K562 (cell line): ENCODE data around the gene POLR3H. TPM values are rescaled to one million over a fixed set of nuclear protein-coding genes. Genes with fewer than 3 reads are reported as not detected.

Experiments
- ATAC-seq: fragments of 200-7000 bp; cut with Tn5 transposase; 3 replicates; pipeline ENCODE4 v1.9.1; 2020; ENCODE audit warnings: moderate library complexity
- BruUV-seq: library from RNA; stranded (reverse); fragments of 400-500 nt; replicated peaks from 2 replicates; lab custom pipeline; 2021; lab: Mats Ljungman, UMichigan
- CTCF ChIA-PET: fragments of 300-600 bp; formaldehyde crosslinking; extraction: SDS; loops from one replicate; lab custom pipeline; 2021; ENCODE audit warnings: low intra/inter-chr PET ratio; lab: Yijun Ruan, JAX
- POLR2A ChIA-PET: fragments of 300-600, 350-650 bp; sonication (Branson Sonifier 250); formaldehyde crosslinking; extraction: SDS; loops from one replicate; lab custom pipeline; 2021; ENCODE audit warnings: antibody characterized with exemption, inconsistent platforms; lab: Yijun Ruan, JAX
- DNase-seq, 4 experiments: peaks; one replicate each; pipeline versions ENCODE4 v3.0.0 to v3.0.0-alpha.2; 2011 to 2018; ENCODE audit warnings: low spot score in 3 of 4, mixed read lengths in 3 of 4; ENCODE audit errors: extremely low read depth in 1 of 4
- FAIRE-seq: peaks from 2 replicates; lab custom pipeline; 2011; peaks lifted over from hg19 to GRCh38; lab: Jason Lieb, UNC
- H2AFZ ChIP-seq: 2 replicates; pipeline ENCODE4 v1.6.0; 2011; ENCODE audit warnings: low read depth, low read length, control low read depth, inconsistent platforms
- H3K27ac ChIP-seq: fragments of 200-600 bp; 3 replicates; pipeline ENCODE4 v1.8.0; 2011; ENCODE audit warnings: low read depth, mild to moderate bottlenecking, control low read depth, inconsistent platforms, low read length, moderate library complexity, mixed read lengths; ENCODE audit errors: extremely low read depth
- H3K27me3 ChIP-seq, 2 experiments: fragments of 300-600 bp in 1 of 2; 2 replicates in 1 of 2; 3 replicates in 1 of 2; pipeline versions ENCODE4 v1.6.0 to v1.8.0; 2011; ENCODE audit warnings: inconsistent platforms in 2 of 2, low read length in 2 of 2, mild to moderate bottlenecking in 1 of 2, mixed read lengths in 1 of 2, moderate library complexity in 1 of 2; ENCODE audit not compliant: control insufficient read depth in 2 of 2, insufficient read depth in 2 of 2
- H3K36me3 ChIP-seq: fragments of 300-600 bp; 3 replicates; pipeline ENCODE4 v1.8.0; 2011; ENCODE audit warnings: mild to moderate bottlenecking, low read length, inconsistent platforms; ENCODE audit not compliant: control insufficient read depth, insufficient read depth
- H3K4me1 ChIP-seq, 2 experiments: fragments of 200-600 bp in 1 of 2; replicated peaks in 1 of 2; 2 replicates in 1 of 2; 3 replicates in 1 of 2; pipeline versions ENCODE4 v1.5.1 to v1.8.0; 2011; ENCODE audit warnings: inconsistent platforms in 2 of 2, low read length in 2 of 2, mild to moderate bottlenecking in 1 of 2, mixed read lengths in 1 of 2, moderate library complexity in 1 of 2; ENCODE audit not compliant: control insufficient read depth in 2 of 2, insufficient read depth in 2 of 2
- H3K4me2 ChIP-seq: 2 replicates; pipeline ENCODE4 v1.6.1; 2011; ENCODE audit warnings: low read length, control low read depth, inconsistent platforms, mixed read lengths; ENCODE audit not compliant: insufficient read depth
- H3K4me3 ChIP-seq: fragments of 200-600 bp; sonication (generic), shearing (Covaris generic); 2 replicates; pipeline ENCODE4 v1.5.1; 2016; ENCODE audit warnings: control low read depth, inconsistent platforms
- H3K79me2 ChIP-seq: fragments of 200-600 bp; 3 replicates; pipeline ENCODE4 v1.8.0; 2011; ENCODE audit warnings: low read length, inconsistent platforms; ENCODE audit not compliant: control insufficient read depth, insufficient read depth
- H3K9ac ChIP-seq, 2 experiments: 2 replicates each; pipeline versions ENCODE4 v1.6.0 to v1.6.1; 2011; ENCODE audit warnings: low read depth in 2 of 2, low read length in 2 of 2, control low read depth in 1 of 2, inconsistent platforms in 1 of 2, mild to moderate bottlenecking in 1 of 2, mixed read lengths in 1 of 2; ENCODE audit not compliant: insufficient read depth in 1 of 2
- H3K9me1 ChIP-seq: one replicate; pipeline ENCODE4 v1.6.0; 2011; ENCODE audit warnings: inconsistent platforms, mild to moderate bottlenecking, low read length, moderate library complexity; ENCODE audit not compliant: control insufficient read depth, insufficient read depth
- H3K9me3 ChIP-seq: replicated peaks from 2 replicates; pipeline ENCODE4 v1.5.1; 2011; ENCODE audit warnings: low read depth, low read length, inconsistent platforms; ENCODE audit not compliant: control insufficient read depth, insufficient read depth
- H4K20me1 ChIP-seq: replicated peaks from 2 replicates; pipeline ENCODE4 v1.6.1; 2011; ENCODE audit warnings: low read length, inconsistent platforms, mixed read lengths; ENCODE audit not compliant: control insufficient read depth, insufficient read depth
- ADNP ChIP-seq: fragments of 200-800 bp; sonication (Bioruptor generic); IDR thresholded peaks from 2 replicates; pipeline ENCODE4 v1.6.1; 2016; ENCODE audit warnings: missing genetic modification characterization, missing compliant biosample characterization
- FOXA3 ChIP-seq, 2 experiments: fragments of 450-650 bp in 1 of 2; sonication (generic) in 1 of 2; formaldehyde crosslinking; IDR thresholded peaks in 1 of 2; conservative IDR thresholded peaks in 1 of 2; 2 replicates each; pipeline versions ENCODE4 v1.4.0 to v1.8.0; 2020 to 2022; ENCODE audit warnings: mild to moderate bottlenecking in 2 of 2, missing genetic modification reagents in 1 of 2
- HEY1 ChIP-seq: fragments of 250-450 bp; sonication (Bioruptor Pico); IDR thresholded peaks from 2 replicates; pipeline ENCODE4 v1.5.0; 2020; ENCODE audit warnings: mild to moderate bottlenecking, moderate library complexity, borderline replicate concordance
- HNRNPK ChIP-seq: fragments of 200-400 bp; formaldehyde crosslinking; IDR thresholded peaks from one replicate; pipeline ENCODE4 v1.6.1; 2018; ENCODE audit warnings: mild to moderate bottlenecking, low read depth, low read length; ENCODE audit not compliant: poor library complexity, severe bottlenecking
- KDM1A ChIP-seq, 2 experiments: fragments of 450-650 bp; IDR thresholded peaks; 2 replicates each; pipeline ENCODE4 v1.6.1; 2016; ENCODE audit warnings: mild to moderate bottlenecking in 2 of 2
- NR2C1 ChIP-seq, 2 experiments: fragments of 450-650 bp; IDR thresholded peaks; 2 replicates each; pipeline ENCODE4 v1.6.1; 2017; ENCODE audit warnings: mild to moderate bottlenecking in 2 of 2, antibody characterized with exemption in 1 of 2, inconsistent platforms in 1 of 2, missing compliant biosample characterization in 1 of 2, missing genetic modification characterization in 1 of 2
- PRMT5 ChIP-seq: sonication (generic); formaldehyde crosslinking; IDR thresholded peaks from 2 replicates; pipeline ENCODE4 v1.5.0; 2020; ENCODE audit warnings: missing genetic modification reagents
- SETDB1 ChIP-seq: IDR thresholded peaks from one replicate; pipeline ENCODE4 v1.6.1; 2012; ENCODE audit warnings: low read length, control low read depth, inconsistent platforms
- SIX5 ChIP-seq, 2 experiments: IDR thresholded peaks; 2 replicates each; pipeline ENCODE4 v1.6.1; 2011; ENCODE audit warnings: low read length in 2 of 2, borderline replicate concordance in 1 of 2, low read depth in 1 of 2, mild to moderate bottlenecking in 1 of 2, moderate library complexity in 1 of 2; ENCODE audit not compliant: insufficient read depth in 1 of 2
- WGBS: fragments of 100-300 bp; shearing (Covaris generic); methylation state at CpG from one replicate; pipeline ENCODE4 v1.1.6; 2016; ENCODE audit warnings: low coverage, mixed read lengths; ENCODE audit not compliant: insufficient coverage; ENCODE audit errors: missing lambda C conversion rate; 5-methylcytosine and 5-hydroxymethylcytosine counted together
- in situ Hi-C: fragments of 300-500 bp; cut with MboI; formaldehyde crosslinking; loops from 4 replicates; pipeline ENCODE4 v1.15.0; 2018; ENCODE audit warnings: inconsistent platforms, mixed read lengths
- intact Hi-C: fragments of 100-400 bp; cut with micrococcal nuclease; formaldehyde crosslinking; loops from 2 replicates; pipeline ENCODE4 v1.14.2; 2022
- polyA plus RNA-seq, 8 experiments: library from polyadenylated mRNA; depleted of rRNA in 4 of 8; stranded (reverse) in 5 of 8; unstranded in 3 of 8; fragments of >200 nt; fragmentation: Nextera tagmentation in 2 of 8; fragmentation: Illumina TruSeq in 1 of 8; extraction: Ambion mirVana in 2 of 8; extraction: Trizol in 1 of 8; gene quantifications; 2 replicates each; pipeline versions ENCODE4 v1.2.1 to v1.2.3, GENCODE V29; 2011 to 2014; ENCODE audit warnings: inconsistent platforms in 1 of 8, missing spikeins in 1 of 8
- total RNA-seq, 7 experiments: library from RNA; depleted of rRNA in 6 of 7; stranded (reverse); fragments of >200 nt in 6 of 7; fragmentation: Illumina TruSeq in 2 of 7; extraction: Trizol in 2 of 7; gene quantifications; 2 replicates each; pipeline versions ENCODE4 v1.2.1 to v1.2.3, GENCODE V29; 2011 to 2021; ENCODE audit warnings: low replicate concordance in 1 of 7
- TF ChIP-seq, protein P1 (sequence below): fragments of 200-400 bp; formaldehyde crosslinking; IDR thresholded peaks from 2 replicates; pipeline ENCODE4 v1.6.1; 2017; ENCODE audit warnings: mild to moderate bottlenecking, low read depth, low read length, moderate library complexity
- TF ChIP-seq, protein P2 (sequence below): fragments of 450-650 bp; IDR thresholded peaks from 2 replicates; pipeline ENCODE4 v1.6.1; 2016; ENCODE audit warnings: low read depth

Gene POLR3H
- total and polyA plus RNA-seq, 9 of the 15 experiments (the other 6 are each of a cell fraction or from before 2014, with no cell fraction given), result 5.3 to 48.4 (median 22.2) TPM

- peaks cover 21 to 42% of the 10 kb centered on the region in 2 experiments; a peak in 4 of 5 replicates for H3K4me1 ChIP-seq
- no peak for ATAC-seq
- no peak overlapping the region for H3K4me3 ChIP-seq
- no TSS peak for BruUV-seq
- H3K9me1 ChIP-seq, result no peaks in the 10 kb centered on the region
- WGBS, result 84% methylated on average over 2 of the region's 3 CpGs
- no peaks in the 10 kb centered on the region for H4K20me1 ChIP-seq
- in situ Hi-C loops, result no loop called here
- intact Hi-C loops, result no loop called here
- H3K9me3 ChIP-seq, result no peaks in the 10 kb centered on the region
- no peak for FAIRE-seq
- no peak overlapping the region for H3K4me2 ChIP-seq
- H3K27me3 ChIP-seq, result no peaks in the 10 kb centered on the region
- H3K27ac ChIP-seq, result no peak overlapping the region
- no peak for DNase-seq
- no peaks in the 10 kb centered on the region for H3K79me2 ChIP-seq
- POLR2A ChIA-PET, result interaction anchor here (0.8 to 1.1 kb wide), 2 partner anchors 10 to 22 kb away, joined by 3 read pairs; partner anchors contain the start of gene PMM1
- no peak overlapping the region for H3K9ac ChIP-seq
- CTCF ChIA-PET, result no interaction called here
- no peak overlapping the region for H2AFZ ChIP-seq
- H3K36me3 ChIP-seq, result no peaks in the 10 kb centered on the region
- TF ChIP-seq ADNP (tag) (peak; percentile 57), HEY1 (CRISPR knock-in tag) (no peak), PRMT5 (CRISPR knock-in tag) (no peak), KDM1A (IDR thresholded peaks at IDR 0.05) (0 out of 4 replicates have a peak, but pooled peaks of 1 of the 2 experiments have one; percentile 0), NR2C1 (IDR thresholded peaks at IDR 0.05) (no peak), NR2C1 (tag; IDR thresholded peaks at IDR 0.05) (no peak), SETDB1 (no peak), HNRNPK (no peak), SIX5 (IDR thresholded peaks at IDR 0.05; ENCODE audit: borderline replicate concordance in 1 of 2, insufficient read depth in 1 of 2, low read depth in 1 of 2, low read length in 2 of 2) (no peak), FOXA3 (CRISPR knock-in tag; conservative IDR thresholded peaks at IDR 0.05 in 1 of 2, IDR thresholded peaks at IDR 0.05 in 1 of 2) (no peak)
- TF ChIP-seq, protein P1, sequence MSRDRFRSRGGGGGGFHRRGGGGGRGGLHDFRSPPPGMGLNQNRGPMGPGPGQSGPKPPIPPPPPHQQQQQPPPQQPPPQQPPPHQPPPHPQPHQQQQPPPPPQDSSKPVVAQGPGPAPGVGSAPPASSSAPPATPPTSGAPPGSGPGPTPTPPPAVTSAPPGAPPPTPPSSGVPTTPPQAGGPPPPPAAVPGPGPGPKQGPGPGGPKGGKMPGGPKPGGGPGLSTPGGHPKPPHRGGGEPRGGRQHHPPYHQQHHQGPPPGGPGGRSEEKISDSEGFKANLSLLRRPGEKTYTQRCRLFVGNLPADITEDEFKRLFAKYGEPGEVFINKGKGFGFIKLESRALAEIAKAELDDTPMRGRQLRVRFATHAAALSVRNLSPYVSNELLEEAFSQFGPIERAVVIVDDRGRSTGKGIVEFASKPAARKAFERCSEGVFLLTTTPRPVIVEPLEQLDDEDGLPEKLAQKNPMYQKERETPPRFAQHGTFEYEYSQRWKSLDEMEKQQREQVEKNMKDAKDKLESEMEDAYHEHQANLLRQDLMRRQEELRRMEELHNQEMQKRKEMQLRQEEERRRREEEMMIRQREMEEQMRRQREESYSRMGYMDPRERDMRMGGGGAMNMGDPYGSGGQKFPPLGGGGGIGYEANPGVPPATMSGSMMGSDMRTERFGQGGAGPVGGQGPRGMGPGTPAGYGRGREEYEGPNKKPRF, result no peak
- TF ChIP-seq, protein P2, sequence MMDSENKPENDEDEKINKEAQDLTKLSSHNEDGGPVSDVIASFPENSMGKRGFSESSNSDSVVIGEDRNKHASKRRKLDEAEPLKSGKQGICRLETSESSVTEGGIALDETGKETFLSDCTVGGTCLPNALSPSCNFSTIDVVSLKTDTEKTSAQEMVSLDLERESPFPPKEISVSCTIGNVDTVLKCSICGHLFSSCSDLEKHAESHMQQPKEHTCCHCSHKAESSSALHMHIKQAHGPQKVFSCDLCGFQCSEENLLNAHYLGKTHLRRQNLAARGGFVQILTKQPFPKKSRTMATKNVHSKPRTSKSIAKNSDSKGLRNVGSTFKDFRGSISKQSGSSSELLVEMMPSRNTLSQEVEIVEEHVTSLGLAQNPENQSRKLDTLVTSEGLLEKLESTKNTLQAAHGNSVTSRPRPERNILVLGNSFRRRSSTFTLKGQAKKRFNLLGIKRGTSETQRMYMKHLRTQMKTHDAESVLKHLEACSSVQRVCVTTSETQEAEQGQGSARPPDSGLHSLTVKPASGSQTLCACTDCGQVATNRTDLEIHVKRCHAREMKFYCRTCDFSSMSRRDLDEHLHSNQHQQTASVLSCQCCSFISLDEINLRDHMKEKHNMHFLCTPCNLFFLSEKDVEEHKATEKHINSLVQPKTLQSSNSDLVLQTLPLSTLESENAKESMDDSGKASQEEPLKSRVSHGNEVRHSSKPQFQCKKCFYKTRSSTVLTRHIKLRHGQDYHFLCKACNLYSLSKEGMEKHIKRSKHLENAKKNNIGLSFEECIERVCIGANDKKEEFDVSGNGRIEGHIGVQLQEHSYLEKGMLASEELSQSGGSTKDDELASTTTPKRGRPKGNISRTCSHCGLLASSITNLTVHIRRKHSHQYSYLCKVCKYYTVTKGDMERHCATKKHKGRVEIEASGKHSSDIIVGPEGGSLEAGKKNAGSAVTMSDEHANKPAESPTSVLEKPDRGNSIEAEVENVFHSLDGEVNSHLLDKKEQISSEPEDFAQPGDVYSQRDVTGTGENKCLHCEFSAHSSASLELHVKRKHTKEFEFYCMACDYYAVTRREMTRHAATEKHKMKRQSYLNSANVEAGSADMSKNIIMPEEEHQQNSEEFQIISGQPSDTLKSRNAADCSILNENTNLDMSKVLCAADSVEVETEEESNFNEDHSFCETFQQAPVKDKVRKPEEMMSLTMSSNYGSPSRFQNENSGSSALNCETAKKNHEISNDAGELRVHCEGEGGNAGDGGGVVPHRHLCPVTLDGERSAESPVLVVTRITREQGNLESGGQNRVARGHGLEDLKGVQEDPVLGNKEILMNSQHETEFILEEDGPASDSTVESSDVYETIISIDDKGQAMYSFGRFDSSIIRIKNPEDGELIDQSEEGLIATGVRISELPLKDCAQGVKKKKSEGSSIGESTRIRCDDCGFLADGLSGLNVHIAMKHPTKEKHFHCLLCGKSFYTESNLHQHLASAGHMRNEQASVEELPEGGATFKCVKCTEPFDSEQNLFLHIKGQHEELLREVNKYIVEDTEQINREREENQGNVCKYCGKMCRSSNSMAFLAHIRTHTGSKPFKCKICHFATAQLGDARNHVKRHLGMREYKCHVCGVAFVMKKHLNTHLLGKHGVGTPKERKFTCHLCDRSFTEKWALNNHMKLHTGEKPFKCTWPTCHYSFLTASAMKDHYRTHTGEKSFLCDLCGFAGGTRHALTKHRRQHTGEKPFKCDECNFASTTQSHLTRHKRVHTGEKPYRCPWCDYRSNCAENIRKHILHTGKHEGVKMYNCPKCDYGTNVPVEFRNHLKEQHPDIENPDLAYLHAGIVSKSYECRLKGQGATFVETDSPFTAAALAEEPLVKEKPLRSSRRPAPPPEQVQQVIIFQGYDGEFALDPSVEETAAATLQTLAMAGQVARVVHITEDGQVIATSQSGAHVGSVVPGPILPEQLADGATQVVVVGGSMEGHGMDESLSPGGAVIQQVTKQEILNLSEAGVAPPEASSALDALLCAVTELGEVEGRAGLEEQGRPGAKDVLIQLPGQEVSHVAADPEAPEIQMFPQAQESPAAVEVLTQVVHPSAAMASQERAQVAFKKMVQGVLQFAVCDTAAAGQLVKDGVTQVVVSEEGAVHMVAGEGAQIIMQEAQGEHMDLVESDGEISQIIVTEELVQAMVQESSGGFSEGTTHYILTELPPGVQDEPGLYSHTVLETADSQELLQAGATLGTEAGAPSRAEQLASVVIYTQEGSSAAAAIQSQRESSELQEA, result no peak
Measured at GRCh38 chr22:41567512-41567768, 23.2 kb upstream of the POLR3H start.
